Measurements from ENCODE around the gene UQCC5.

The UQCC5 gene

GRCh38 chr3:52535411-52536111 is 844 bp upstream of the UQCC5 start:
- H3K4me1 ChIP-seq (ENCODE audit: control insufficient read depth, insufficient read depth, low read length) = peaks cover 32% of the 10 kb centered on the region
- no peaks in the 10 kb centered on the region for H3K36me3 ChIP-seq (ENCODE audit: control insufficient read depth, insufficient read depth, low read length)
- 90 to 92% methylated on average over 19 of the region's 19 CpGs for WGBS, 2 experiments
- H3K27ac ChIP-seq (ENCODE audit: insufficient read depth, low read depth, low read length, poor library complexity, severe bottlenecking) = no peak overlapping the region
- H3K27me3 ChIP-seq (ENCODE audit: control insufficient read depth, insufficient read depth, low read length, poor library complexity, severe bottlenecking) = no peaks in the 10 kb centered on the region
- no peaks in the 10 kb centered on the region for H3K9me3 ChIP-seq (ENCODE audit: control insufficient read depth, low read length)
- no peak overlapping the region for H3K4me3 ChIP-seq (ENCODE audit: insufficient read depth, low read depth, low read length)

DNA sequence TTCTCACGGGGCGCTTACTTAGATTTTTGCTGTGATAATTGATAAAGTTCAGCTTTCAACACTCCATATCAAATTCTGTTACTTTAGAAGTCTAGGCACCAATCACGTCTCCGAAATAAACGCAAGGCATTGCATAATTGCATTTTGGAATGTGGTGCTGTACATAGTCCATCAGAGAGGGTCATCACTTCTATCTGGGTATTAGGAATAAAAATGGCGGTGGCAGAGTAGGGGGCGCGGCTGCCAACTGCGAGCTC is 365 bp upstream of the UQCC5 start:
- Histone ChIP-seq H3K27ac (ENCODE audit: insufficient read depth, low read depth, low read length, poor library complexity, severe bottlenecking) (no peak overlapping the region), H3K4me1 (ENCODE audit: control insufficient read depth, insufficient read depth, low read length) (peaks cover 32% of the 10 kb centered on the region), H3K36me3 (ENCODE audit: control insufficient read depth, insufficient read depth, low read length) (no peaks in the 10 kb centered on the region), H3K9me3 (ENCODE audit: control insufficient read depth, low read length) (no peaks in the 10 kb centered on the region), H3K4me3 (ENCODE audit: insufficient read depth, low read depth, low read length) (no peak overlapping the region), H3K27me3 (ENCODE audit: control insufficient read depth, insufficient read depth, low read length, poor library complexity, severe bottlenecking) (no peaks in the 10 kb centered on the region)
- WGBS, 2 experiments = 30 to 32% methylated on average over 9 of the region's 9 CpGs

GRCh38 chr3:52537165-52537620 is 788 bp downstream of the UQCC5 start:
- 12 to 22% methylated on average over 6 of the region's 6 CpGs for WGBS, 2 experiments
- Histone ChIP-seq H3K27ac (ENCODE audit: insufficient read depth, low read depth, low read length, poor library complexity, severe bottlenecking) (no peak overlapping the region), H3K27me3 (ENCODE audit: control insufficient read depth, insufficient read depth, low read length, poor library complexity, severe bottlenecking) (no peaks in the 10 kb centered on the region), H3K9me3 (ENCODE audit: control insufficient read depth, low read length) (no peaks in the 10 kb centered on the region), H3K4me1 (ENCODE audit: control insufficient read depth, insufficient read depth, low read length) (peaks cover 22% of the 10 kb centered on the region), H3K4me3 (ENCODE audit: insufficient read depth, low read depth, low read length) (peak overlapping the region; percentile 91), H3K36me3 (ENCODE audit: control insufficient read depth, insufficient read depth, low read length) (no peaks in the 10 kb centered on the region)

DNA sequence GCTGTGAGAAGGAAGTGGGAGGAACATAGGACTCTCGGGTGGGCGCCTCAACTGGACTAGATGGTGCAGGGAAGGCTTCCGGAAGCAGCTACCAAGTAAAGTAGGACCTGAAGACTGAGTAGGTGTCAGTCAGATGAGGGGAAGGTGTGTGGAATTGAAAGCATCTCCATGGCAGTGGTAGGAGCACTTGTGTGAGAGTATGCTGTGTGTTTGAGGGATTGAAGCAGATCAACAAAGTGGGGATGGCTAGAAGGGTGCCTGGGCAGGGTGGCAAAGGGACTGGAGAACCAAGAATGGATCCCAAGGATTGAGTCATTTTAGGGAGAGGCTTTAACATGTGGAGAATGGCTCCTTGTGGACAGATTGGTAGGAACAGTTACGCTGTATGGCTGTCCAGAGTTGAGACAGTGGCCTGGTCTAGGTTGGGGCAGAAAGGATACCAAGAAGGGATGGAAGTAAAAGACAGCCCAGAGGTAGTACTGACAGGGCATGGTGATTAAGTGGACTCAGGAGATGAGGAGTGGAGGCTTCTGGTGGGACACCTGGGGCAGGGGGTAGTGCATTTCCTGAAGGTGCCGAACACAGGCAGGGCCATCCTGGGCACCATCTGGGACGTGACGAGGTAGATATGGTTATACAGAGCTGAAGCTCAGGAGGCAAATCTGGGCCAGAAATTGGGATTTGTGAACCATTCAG is 1.5 kb downstream of the UQCC5 start:
- Histone ChIP-seq H3K4me1 (ENCODE audit: control insufficient read depth, insufficient read depth, low read length) (peaks cover 18% of the 10 kb centered on the region), H3K27me3 (ENCODE audit: control insufficient read depth, insufficient read depth, low read length, poor library complexity, severe bottlenecking) (no peaks in the 10 kb centered on the region), H3K4me3 (ENCODE audit: insufficient read depth, low read depth, low read length) (peak overlapping the region; percentile 91), H3K36me3 (ENCODE audit: control insufficient read depth, insufficient read depth, low read length) (no peaks in the 10 kb centered on the region), H3K9me3 (ENCODE audit: control insufficient read depth, low read length) (no peaks in the 10 kb centered on the region), H3K27ac (ENCODE audit: insufficient read depth, low read depth, low read length, poor library complexity, severe bottlenecking) (no peak overlapping the region)
- WGBS, 2 experiments = 92% methylated on average over 7 of the region's 7 CpGs

DNA sequence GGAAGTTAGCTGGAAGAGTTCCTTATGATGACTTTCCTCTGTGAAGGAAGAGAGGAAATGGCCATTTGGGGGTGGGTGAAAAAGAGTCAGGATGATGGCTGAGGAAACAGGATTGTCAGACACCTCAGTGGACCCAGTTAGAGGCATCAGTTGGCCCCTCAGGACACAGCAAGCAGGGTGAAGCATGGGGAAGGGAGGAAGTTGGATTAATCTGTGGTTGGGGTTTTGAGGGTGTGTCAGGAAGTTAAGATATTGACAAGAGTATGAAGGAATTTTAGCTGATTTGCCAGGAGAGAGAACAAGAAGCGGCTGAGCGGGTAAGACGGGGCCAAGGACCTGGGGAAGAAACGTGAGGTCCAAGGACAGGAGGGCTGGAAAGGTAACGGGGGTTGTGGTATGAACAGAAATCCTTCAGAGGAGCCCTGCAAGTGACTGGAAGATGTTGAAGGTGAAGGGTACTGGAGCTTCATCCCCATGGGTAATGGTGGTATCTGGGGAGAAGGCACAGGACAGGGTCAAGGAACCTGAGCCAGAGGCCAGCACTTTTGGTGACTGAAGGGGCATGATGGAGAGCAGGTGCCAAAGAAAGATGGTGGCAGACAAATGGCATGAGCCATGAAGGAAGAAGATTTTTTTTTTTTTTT is 2.7 kb downstream of the UQCC5 start:
- 97% methylated on average over 5 of the region's 5 CpGs for whole genome bisulfite sequencing, 2 experiments
- H3K4me3 ChIP-seq (ENCODE audit: insufficient read depth, low read depth, low read length) = no peak overlapping the region

GRCh38 chr3:52541050-52541449 is 4.6 kb downstream of the UQCC5 start:
- Histone ChIP-seq H3K27me3 (ENCODE audit: control insufficient read depth, insufficient read depth, low read length, poor library complexity, severe bottlenecking) (no peaks in the 10 kb centered on the region), H3K36me3 (ENCODE audit: control insufficient read depth, insufficient read depth, low read length) (no peaks in the 10 kb centered on the region), H3K27ac (ENCODE audit: insufficient read depth, low read depth, low read length, poor library complexity, severe bottlenecking) (no peak overlapping the region), H3K4me3 (ENCODE audit: insufficient read depth, low read depth, low read length) (no peak overlapping the region), H3K9me3 (ENCODE audit: control insufficient read depth, low read length) (no peaks in the 10 kb centered on the region), H3K4me1 (ENCODE audit: control insufficient read depth, insufficient read depth, low read length) (peaks cover 12% of the 10 kb centered on the region)
- WGBS, 2 experiments = 90 to 93% methylated on average over 2 of the region's 2 CpGs

More for the DNA sequence above, 2.7 kb downstream of the UQCC5 start:
- Histone ChIP-seq H3K27ac (ENCODE audit: insufficient read depth, low read depth, low read length, poor library complexity, severe bottlenecking) (no peak overlapping the region), H3K36me3 (ENCODE audit: control insufficient read depth, insufficient read depth, low read length) (no peaks in the 10 kb centered on the region), H3K9me3 (ENCODE audit: control insufficient read depth, low read length) (no peaks in the 10 kb centered on the region), H3K4me1 (ENCODE audit: control insufficient read depth, insufficient read depth, low read length) (peaks cover 18% of the 10 kb centered on the region), H3K27me3 (ENCODE audit: control insufficient read depth, insufficient read depth, low read length, poor library complexity, severe bottlenecking) (no peaks in the 10 kb centered on the region)

- H3K36me3 ChIP-seq (ENCODE audit: control insufficient read depth, insufficient read depth, low read length) = peaks cover 13% of the 10 kb centered on the region
- no peaks in the 10 kb centered on the region for H3K9me3 ChIP-seq (ENCODE audit: control insufficient read depth, low read length)
- H3K27me3 ChIP-seq (ENCODE audit: control insufficient read depth, insufficient read depth, low read length, poor library complexity, severe bottlenecking) = no peaks in the 10 kb centered on the region
- H3K4me1 ChIP-seq (ENCODE audit: control insufficient read depth, insufficient read depth, low read length) = no peaks in the 10 kb centered on the region
- H3K27ac ChIP-seq (ENCODE audit: insufficient read depth, low read depth, low read length, poor library complexity, severe bottlenecking) = no peak overlapping the region
- 93 to 95% methylated on average over 4 of the region's 4 CpGs for WGBS, 2 experiments
- no peak overlapping the region for H3K4me3 ChIP-seq (ENCODE audit: insufficient read depth, low read depth, low read length)
These were observed 8.5 kb downstream of the UQCC5 start for GRCh38 chr3:52544937-52545336.

DNA sequence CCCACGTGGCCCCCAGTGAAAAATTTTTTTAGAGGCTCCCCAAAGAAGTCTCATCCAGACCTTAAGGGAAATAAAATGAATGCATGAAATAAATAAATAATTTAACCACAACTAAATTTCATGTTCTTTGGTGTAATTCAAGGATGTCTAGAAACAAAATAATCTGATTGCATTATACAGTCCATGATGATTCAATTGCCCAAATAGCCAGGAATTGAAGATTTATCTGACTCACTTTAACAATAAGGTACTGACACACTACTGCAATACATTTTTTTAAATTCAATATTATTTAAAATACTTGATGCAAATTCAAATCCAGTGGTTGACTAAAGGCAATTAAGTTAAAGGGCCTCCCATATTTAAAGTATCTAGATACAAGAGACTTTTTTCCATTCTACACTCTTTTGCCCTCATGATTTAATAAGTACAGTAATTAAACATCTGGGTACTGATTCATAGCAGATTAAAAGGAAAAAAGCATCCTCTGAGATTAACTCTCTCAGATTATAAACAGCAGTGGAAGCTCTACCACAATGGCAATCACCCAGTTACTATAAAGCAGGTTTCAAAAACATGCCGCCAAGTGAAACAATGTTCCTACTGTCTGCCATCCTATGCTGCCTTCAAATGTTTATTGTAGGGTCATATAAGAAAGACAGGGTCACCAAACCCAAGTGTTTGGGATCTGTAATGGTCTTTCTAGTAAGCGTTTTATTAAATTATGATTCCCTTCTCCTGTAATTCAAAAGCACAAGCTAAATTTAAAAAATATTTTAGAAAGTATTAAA is 9.9 kb downstream of the UQCC5 start:
- Histone ChIP-seq H3K27ac (ENCODE audit: insufficient read depth, low read depth, low read length, poor library complexity, severe bottlenecking) (no peak overlapping the region), H3K9me3 (ENCODE audit: control insufficient read depth, low read length) (no peaks in the 10 kb centered on the region), H3K36me3 (ENCODE audit: control insufficient read depth, insufficient read depth, low read length) (peaks cover 27% of the 10 kb centered on the region), H3K4me3 (ENCODE audit: insufficient read depth, low read depth, low read length) (no peak overlapping the region), H3K4me1 (ENCODE audit: control insufficient read depth, insufficient read depth, low read length) (no peaks in the 10 kb centered on the region), H3K27me3 (ENCODE audit: control insufficient read depth, insufficient read depth, low read length, poor library complexity, severe bottlenecking) (no peaks in the 10 kb centered on the region)
- 71 to 89% methylated on average over 2 to 3 of the region's 3 CpGs for WGBS, 2 experiments

- Histone ChIP-seq H3K4me1 (ENCODE audit: control insufficient read depth, insufficient read depth, low read length) (no peaks in the 10 kb centered on the region), H3K27me3 (ENCODE audit: control insufficient read depth, insufficient read depth, low read length, poor library complexity, severe bottlenecking) (no peaks in the 10 kb centered on the region), H3K4me3 (ENCODE audit: insufficient read depth, low read depth, low read length) (no peak overlapping the region), H3K27ac (ENCODE audit: insufficient read depth, low read depth, low read length, poor library complexity, severe bottlenecking) (no peak overlapping the region), H3K9me3 (ENCODE audit: control insufficient read depth, low read length) (no peaks in the 10 kb centered on the region), H3K36me3 (ENCODE audit: control insufficient read depth, insufficient read depth, low read length) (peaks cover 28% of the 10 kb centered on the region)
- WGBS, 2 experiments = 69 to 71% methylated on average over 2 of the region's 2 CpGs
These were observed 10.7 kb downstream of the UQCC5 start for GRCh38 chr3:52547143-52547542.

GRCh38 chr3:52551118-52551517 is 14.7 kb downstream of the UQCC5 start:
- H3K4me1 ChIP-seq (ENCODE audit: control insufficient read depth, insufficient read depth, low read length) = no peaks in the 10 kb centered on the region
- H3K27me3 ChIP-seq (ENCODE audit: control insufficient read depth, insufficient read depth, low read length, poor library complexity, severe bottlenecking) = no peaks in the 10 kb centered on the region
- H3K36me3 ChIP-seq (ENCODE audit: control insufficient read depth, insufficient read depth, low read length) = peaks cover 36% of the 10 kb centered on the region
- no peak overlapping the region for H3K4me3 ChIP-seq (ENCODE audit: insufficient read depth, low read depth, low read length)
- no peak overlapping the region for H3K27ac ChIP-seq (ENCODE audit: insufficient read depth, low read depth, low read length, poor library complexity, severe bottlenecking)
- H3K9me3 ChIP-seq (ENCODE audit: control insufficient read depth, low read length) = no peaks in the 10 kb centered on the region

Data from ectodermal cell (in vitro differentiated cells).